Left ventricle myocardium inferior (tissue), 1 donor: Measurements from ENCODE around the gene SLC46A2. TPM values are rescaled to one million over a fixed set of nuclear protein-coding genes. Genes with fewer than 3 reads are reported as not detected.

ENCODE experiments used
- DNase-seq: peaks from one replicate; pipeline ENCODE4 v3.0.0-alpha.2; 2020
- H3K27ac ChIP-seq: fragments of 200-600 bp; replicated peaks from 2 replicates; pipeline ENCODE4 v1.8.0; 2021
- H3K27me3 ChIP-seq: fragments of 200-600 bp; 2 replicates; pipeline ENCODE4 v1.8.0; 2021; ENCODE audit warnings: low read depth
- H3K36me3 ChIP-seq: fragments of 200-600 bp; 2 replicates; pipeline ENCODE4 v1.8.0; 2021
- H3K4me1 ChIP-seq: fragments of 200-600 bp; 2 replicates; pipeline ENCODE4 v1.8.0; 2021
- H3K4me3 ChIP-seq: fragments of 200-600 bp; 2 replicates; pipeline ENCODE4 v1.8.0; 2021; ENCODE audit warnings: mild to moderate bottlenecking, moderate library complexity
- H3K9me3 ChIP-seq: fragments of 200-600 bp; replicated peaks from 2 replicates; pipeline ENCODE4 v1.8.0; 2021
- CTCF ChIP-seq: fragments of 200-600 bp; IDR thresholded peaks from 2 replicates; pipeline ENCODE4 v1.8.0; 2021; ENCODE audit warnings: antibody characterized with exemption, mild to moderate bottlenecking, borderline replicate concordance
- intact Hi-C: fragments of 100-400 bp; cut with micrococcal nuclease; formaldehyde crosslinking; loops from one replicate; pipeline ENCODE4 v1.11.0; 2022
- total RNA-seq: library from RNA; stranded (reverse); fragmentation: NEBNext Ultra II Directional; extraction: Animal tissue kit (Norgen Biotek cat#: 25700); gene quantifications from one replicate; pipeline ENCODE4 v1.2.1, GENCODE V29; 2021
- donor health status: DM: no; HTN: yes; CAD: no; lungs with severe emphysema.

The SLC46A2 gene
- total RNA-seq, 1 donor from 2014 or later, result not detected

- H3K36me3 ChIP-seq, result no peaks in the 10 kb centered on the region
- H3K4me1 ChIP-seq, result peaks cover 9% of the 10 kb centered on the region
- no peak for DNase-seq
- H3K27ac ChIP-seq, result no peak overlapping the region
- H3K9me3 ChIP-seq, result no peaks in the 10 kb centered on the region
- no peaks in the 10 kb centered on the region for H3K27me3 ChIP-seq
- TF ChIP-seq CTCF, result no peak
- intact Hi-C loops, result no loop called here
- no peak overlapping the region for H3K4me3 ChIP-seq
Measured at GRCh38 chr9:112911736-112912135, 21.1 kb upstream of the SLC46A2 start.

GRCh38 chr9:112905084-112905483 lies 14.4 kb upstream of the SLC46A2 start:
- Histone ChIP-seq H3K9me3 (no peaks in the 10 kb centered on the region), H3K36me3 (no peaks in the 10 kb centered on the region), H3K4me1 (no peaks in the 10 kb centered on the region), H3K27me3 (no peaks in the 10 kb centered on the region), H3K27ac (no peak overlapping the region), H3K4me3 (no peak overlapping the region)
- intact Hi-C loops, result no loop called here
- no peak for TF ChIP-seq CTCF
- no peak for DNase-seq

- no peak for TF ChIP-seq CTCF
- intact Hi-C loops, result no loop called here
- Histone ChIP-seq H3K9me3 (no peaks in the 10 kb centered on the region), H3K4me3 (no peak overlapping the region), H3K4me1 (no peaks in the 10 kb centered on the region), H3K27ac (no peak overlapping the region), H3K36me3 (no peaks in the 10 kb centered on the region), H3K27me3 (no peaks in the 10 kb centered on the region)
- no peak for DNase-seq
Measured at GRCh38 chr9:112900901-112901300, 10.2 kb upstream of the SLC46A2 start.

GRCh38 chr9:112900488-112900887 lies 9.8 kb upstream of the SLC46A2 start:
- H3K4me3 ChIP-seq, result no peak overlapping the region
- H3K9me3 ChIP-seq, result no peaks in the 10 kb centered on the region
- H3K36me3 ChIP-seq, result no peaks in the 10 kb centered on the region
- no peaks in the 10 kb centered on the region for H3K4me1 ChIP-seq
- no peak for DNase-seq
- H3K27ac ChIP-seq, result no peak overlapping the region
- intact Hi-C loops, result no loop called here
- no peak for TF ChIP-seq CTCF
- no peaks in the 10 kb centered on the region for H3K27me3 ChIP-seq

- intact Hi-C loops, result no loop called here
- no peaks in the 10 kb centered on the region for H3K9me3 ChIP-seq
- no peaks in the 10 kb centered on the region for H3K4me1 ChIP-seq
- H3K4me3 ChIP-seq, result no peak overlapping the region
- TF ChIP-seq CTCF, result no peak
- no peaks in the 10 kb centered on the region for H3K27me3 ChIP-seq
- no peak overlapping the region for H3K27ac ChIP-seq
- no peaks in the 10 kb centered on the region for H3K36me3 ChIP-seq
- no peak for DNase-seq
Measured at GRCh38 chr9:112898872-112899311, 8.2 kb upstream of the SLC46A2 start.

GRCh38 chr9:112896131-112896530 lies 5.5 kb upstream of the SLC46A2 start:
- no peak for TF ChIP-seq CTCF
- no peaks in the 10 kb centered on the region for H3K27me3 ChIP-seq
- no peaks in the 10 kb centered on the region for H3K36me3 ChIP-seq
- H3K9me3 ChIP-seq, result no peaks in the 10 kb centered on the region
- H3K27ac ChIP-seq, result no peak overlapping the region
- intact Hi-C loops, result no loop called here
- no peak for DNase-seq
- no peaks in the 10 kb centered on the region for H3K4me1 ChIP-seq
- H3K4me3 ChIP-seq, result no peak overlapping the region
